Muscle of back (tissue), 11 donors: ENCODE measurements around the gene GPR62. TPM values are rescaled to one million over a fixed set of nuclear protein-coding genes. Genes with fewer than 3 reads are reported as not detected.
"Not testable (repeated sequence)": the region's sequence is repeated elsewhere in the genome, so short reads cannot be mapped to it uniquely, and the experiment has no call there.

Experiments used
- DNase-seq, 3 donors: peaks; one replicate each; pipeline versions ENCODE4 v3.0.0 to v3.0.0-alpha.2; 2013
- polyA plus RNA-seq, 10 donors: library from polyadenylated mRNA; unstranded; fragments of 120-200 nt; gene quantifications; one replicate each; pipeline ENCODE4 v1.2.1, GENCODE V29; 2013; ENCODE audit not compliant: insufficient read length in 10 of 10

GPR62 gene
- polyA plus RNA-seq, 10 donors, result 0.20 to 0.52 (median 0.35) TPM

DNA sequence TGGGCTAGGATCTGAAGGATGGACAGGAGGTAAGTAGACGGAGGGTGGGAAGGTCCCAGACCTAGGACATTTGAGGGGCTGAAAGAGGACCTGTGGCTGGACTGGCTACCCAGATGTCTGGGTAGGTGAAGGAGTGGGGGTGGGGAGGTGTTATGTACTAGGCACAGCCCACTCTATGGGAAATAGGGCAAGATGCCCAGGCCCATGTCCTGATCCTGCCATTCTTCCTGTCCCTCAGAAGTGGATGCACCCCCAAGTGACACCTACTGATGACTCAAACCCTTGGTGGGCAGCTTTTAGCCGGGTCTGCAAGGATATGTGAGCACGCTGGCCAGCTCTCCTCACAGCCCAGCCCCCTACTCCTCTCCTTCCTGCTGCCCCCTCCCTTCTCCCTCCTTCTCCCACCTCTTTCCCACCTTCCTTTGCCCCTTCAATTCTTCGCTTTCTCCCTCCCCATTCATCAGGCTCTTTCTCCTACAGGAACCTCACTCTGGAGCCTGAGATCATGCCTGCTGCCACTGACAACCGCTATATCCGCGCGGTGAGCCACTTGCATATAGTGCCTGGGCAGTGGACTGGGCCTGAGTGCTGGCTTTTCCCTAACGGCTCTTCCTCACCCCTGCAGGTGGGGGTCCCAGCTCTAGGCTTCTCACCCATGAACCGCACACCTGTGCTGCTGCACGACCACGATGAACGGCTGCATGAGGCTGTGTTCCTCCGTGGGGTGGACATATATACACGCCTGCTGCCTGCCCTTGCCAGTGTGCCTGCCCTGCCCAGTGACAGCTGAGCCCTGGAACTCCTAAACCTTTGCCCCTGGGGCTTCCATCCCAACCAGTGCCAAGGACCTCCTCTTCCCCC, 33.3 kb downstream of the GPR62 start:
- DNase-seq, result no peak

DNA sequence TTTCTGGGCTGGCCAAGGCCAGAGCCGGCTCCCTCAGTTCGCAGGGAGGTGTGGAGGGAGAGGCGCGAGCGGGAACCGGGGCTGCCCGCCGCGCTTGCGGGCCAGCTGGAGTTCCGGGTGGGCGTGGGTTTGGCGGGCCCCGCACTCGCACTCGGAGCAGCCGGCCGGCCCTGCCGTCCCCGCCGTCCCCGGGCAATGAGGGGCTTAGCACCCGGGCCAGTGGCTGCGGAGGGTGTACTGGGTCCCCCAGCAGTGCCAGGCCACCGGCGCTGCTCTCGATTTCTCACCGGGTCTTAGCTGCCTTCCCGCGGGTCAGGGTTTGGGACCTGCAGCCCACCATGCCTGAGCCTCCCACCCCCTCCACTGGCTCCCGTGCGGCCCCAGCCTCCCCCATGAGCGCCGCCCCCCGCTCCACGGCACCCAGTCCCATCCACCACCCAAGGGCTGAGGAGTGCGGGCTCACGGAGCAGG, 35.4 kb downstream of the GPR62 start:
- not testable (repeated sequence) for DNase-seq

- no peak for DNase-seq
Observed at GRCh38 chr3:51992017-51992682, 37.0 kb downstream of the GPR62 start.

GRCh38 chr3:51993657-51994056, 38.5 kb downstream of the GPR62 start:
- DNase-seq, result not testable (repeated sequence)

DNA sequence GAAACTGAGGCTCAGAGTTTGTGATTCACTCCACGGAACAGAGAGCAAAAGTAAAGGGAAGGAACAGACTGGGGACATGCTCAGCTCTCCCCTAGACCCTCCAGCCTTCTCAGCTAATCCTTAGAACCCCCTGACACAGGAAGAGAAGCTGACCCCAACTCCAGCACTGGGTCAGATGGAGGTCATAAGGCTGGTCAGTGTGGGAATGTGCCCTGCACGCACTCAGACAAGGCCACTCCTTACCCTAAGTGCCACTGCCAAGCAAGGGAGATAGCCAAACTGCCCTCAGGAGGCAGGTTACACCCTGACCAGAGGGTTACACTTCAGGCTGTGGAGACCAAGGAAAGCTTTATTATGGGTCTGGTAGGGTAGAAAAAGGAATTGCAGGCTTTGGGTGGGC, 39.3 kb downstream of the GPR62 start:
- no peak for DNase-seq

DNA sequence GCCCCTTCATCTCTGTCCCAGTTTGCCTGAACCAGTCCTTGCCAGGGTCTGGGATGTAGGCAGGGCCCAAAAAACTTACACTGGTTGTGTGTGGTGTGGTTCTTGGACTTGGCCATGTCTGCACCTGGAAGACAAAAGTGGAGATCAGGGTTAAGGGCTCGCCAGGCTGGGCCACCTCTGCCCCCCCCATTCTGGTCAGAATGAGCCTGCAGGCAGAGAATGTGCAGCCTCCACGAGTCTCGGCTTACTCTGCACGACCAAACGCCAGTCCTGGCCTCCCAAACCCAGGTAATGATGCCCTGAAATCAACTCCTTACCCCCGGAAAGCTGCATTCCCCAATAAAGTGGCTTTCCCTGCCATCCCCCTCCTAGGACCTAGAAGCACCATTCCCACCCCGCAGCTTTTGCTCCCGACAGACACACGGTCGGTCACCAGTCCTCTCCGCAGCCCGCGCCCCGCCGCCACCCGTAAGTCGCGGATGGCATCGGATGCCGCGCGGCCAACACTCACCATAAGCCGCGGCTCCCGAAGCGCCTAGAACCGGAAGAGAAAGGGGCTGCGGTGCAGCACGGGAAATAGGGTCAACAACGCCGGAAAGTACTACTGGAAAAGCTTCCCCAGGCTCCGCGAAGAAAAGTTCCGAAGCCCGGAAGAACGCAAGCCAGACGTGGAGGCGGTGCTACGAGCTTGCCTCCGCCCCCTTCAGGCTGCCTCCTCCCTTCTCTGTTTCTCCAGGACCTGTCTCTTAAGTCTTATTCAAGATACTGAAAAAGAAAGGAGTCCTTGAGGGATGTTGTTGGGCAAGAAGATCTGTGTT, 40.4 kb downstream of the GPR62 start, which contains the start of gene RPL29:
RPL29 (minus strand) TSS at position 550 of the 818 bp plus-strand sequence; CDS start at position 116, 434 bp downstream.
- peak; percentile 95 to 97 (median 96) for DNase-seq

- no peak for DNase-seq
Observed at GRCh38 chr3:51997172-51997571, 42.0 kb downstream of the GPR62 start.

DNA sequence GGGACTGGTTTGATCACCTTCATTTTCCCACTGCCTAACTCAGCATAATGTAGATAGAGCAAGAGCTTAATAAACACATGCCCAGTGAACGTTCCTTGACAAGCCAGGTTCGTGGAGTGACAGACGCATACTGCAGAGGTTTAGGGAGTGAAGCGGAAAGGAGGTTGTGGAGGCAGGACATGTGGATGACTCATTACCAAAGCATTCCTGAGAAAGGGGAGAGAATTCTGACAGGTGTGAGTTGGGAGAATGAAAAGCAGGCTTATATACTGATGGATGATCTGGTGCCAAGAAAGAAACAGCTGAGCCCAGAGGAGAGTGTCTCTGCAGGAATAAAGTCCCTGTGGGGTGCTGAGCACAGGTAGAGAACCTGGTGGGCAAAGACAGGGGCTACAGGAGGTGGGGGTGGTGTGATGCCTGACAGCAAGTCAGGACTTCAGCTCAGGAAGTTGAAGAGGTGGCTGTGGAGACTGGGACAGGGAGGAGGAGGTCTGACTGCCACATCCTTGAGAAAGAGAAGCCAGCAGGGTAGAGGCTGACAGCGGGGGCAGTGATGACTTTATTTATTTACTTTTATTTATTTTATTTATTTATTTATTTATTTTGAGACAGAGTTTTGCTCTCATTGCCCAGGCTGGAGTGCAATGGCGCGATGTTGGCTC, 42.9 kb downstream of the GPR62 start:
- DNase-seq, result no peak

DNA sequence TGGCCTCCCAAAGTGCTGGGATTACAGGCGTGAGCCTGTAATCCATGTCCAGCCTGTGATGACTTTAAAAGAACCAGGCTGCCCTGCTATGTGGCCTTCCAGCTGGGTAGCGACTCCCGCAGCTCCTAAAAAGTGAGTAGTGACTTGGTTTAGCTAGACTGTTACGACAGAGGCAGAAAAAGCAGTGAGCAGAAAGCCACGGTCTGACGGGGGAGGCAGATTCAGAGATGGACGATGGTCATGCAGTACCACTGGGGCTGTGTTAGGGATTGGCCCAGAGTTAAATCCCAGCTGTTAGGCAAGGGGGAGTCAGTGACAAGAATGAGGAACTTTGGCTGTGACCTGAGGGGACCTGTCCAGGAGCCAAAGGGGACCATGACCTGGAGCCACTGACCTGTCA, 43.6 kb downstream of the GPR62 start:
- no peak for DNase-seq

- DNase-seq, result no peak
Observed at GRCh38 chr3:51999846-52000245, 44.7 kb downstream of the GPR62 start.

GRCh38 chr3:52001443-52001974, 46.3 kb downstream of the GPR62 start:
- DNase-seq, result peak in 2 of 3 donors; percentile 76 to 85

DNA sequence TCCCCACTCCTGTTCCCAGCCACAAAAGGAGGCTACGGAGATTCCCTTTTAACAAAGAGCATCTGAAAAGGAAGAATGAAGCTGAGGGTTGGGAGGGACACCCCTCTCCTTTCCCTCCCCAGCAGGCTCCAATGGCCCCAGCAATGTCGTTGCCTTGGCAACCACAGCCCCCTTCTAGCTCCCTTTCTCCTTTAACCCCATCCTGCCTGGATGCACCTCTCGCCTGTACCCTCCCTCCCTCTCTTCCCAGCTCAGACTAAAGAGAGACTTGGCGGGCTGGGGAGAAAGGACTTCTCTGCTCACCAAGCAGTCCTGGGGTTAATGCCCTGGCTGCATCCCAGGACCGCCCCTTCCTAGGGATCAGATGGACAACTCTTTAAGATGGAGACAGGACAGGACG, 47.6 kb downstream of the GPR62 start:
- DNase-seq, result no peak

DNA sequence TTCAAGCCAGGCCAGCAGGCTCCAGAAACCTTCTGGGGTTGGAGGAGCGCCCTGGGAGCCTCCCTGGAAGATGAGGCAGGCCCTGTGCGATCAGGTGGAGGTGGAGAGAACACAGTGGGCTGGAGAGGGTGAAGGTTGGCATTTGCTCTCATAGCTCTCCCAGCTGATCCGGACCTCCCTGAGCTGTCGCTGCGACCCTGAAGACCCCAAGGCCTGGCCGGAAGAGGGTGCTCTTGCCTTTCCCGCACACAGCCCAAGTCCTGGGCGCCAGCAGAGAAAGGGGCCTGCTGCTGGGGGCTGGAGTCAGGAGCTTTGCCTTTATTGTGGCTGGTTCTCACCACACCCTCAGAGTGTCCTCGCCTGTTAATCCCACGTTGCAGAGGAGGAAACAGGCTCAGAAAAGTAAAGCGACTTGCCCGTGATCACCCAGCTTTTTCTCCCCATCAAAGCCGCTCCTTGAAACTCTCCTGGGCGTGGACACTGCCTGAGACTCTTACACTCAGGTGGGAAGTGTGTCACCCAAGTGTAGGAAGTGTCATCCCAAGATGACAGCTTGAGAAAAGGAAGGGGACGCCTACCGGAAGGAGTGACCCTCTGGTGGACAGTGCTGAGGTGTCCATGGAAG, 49.1 kb downstream of the GPR62 start:
- peak; percentile 47 to 89 (median 77) for DNase-seq

DNA sequence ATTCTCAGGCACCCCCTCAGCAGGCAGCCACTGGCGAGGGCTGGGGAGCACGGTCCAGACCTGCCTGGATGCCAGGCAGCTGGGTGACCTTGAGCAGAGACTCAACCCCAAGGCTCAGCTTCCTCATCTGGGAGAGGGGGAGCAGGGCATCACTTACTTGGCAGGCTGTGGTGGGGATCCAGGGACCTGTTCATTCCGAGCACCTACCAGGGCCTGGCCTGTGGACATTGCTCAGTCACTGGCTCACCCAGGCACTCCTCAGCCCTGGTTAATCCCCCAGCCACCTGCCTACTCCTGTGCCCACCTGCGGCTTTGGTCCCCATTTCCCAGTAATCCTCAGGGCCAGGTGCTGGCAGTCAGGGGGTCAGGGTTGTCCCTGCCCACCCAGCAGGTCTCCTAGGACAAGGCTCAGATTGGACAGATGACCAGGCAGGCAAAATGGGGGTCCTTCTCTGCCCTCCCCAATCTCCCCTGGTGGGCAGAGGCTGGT, 49.8 kb downstream of the GPR62 start:
- no peak for DNase-seq

DNA sequence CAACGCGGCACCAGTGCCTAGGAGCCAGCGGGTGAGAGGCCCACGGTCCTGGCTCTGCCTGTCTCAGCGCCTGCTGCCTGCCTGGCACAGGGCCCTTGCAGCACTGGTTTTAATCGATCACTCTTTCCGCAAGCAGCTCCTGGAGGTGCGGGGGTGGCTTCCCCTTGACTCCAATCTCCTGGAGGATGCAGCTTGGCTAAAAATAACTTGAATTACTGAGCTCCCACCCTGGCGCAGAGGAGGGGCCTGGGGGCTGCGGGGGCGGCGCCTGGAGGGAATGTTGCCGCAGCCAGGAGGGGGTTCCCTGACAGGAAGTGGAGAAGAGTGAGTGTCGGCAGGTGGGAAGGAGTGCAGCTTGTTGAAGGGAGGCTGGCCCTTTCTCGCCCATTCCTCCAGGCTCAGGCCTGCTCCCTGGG, 50.4 kb downstream of the GPR62 start:
- peak; percentile 53 to 81 (median 56) for DNase-seq

DNA sequence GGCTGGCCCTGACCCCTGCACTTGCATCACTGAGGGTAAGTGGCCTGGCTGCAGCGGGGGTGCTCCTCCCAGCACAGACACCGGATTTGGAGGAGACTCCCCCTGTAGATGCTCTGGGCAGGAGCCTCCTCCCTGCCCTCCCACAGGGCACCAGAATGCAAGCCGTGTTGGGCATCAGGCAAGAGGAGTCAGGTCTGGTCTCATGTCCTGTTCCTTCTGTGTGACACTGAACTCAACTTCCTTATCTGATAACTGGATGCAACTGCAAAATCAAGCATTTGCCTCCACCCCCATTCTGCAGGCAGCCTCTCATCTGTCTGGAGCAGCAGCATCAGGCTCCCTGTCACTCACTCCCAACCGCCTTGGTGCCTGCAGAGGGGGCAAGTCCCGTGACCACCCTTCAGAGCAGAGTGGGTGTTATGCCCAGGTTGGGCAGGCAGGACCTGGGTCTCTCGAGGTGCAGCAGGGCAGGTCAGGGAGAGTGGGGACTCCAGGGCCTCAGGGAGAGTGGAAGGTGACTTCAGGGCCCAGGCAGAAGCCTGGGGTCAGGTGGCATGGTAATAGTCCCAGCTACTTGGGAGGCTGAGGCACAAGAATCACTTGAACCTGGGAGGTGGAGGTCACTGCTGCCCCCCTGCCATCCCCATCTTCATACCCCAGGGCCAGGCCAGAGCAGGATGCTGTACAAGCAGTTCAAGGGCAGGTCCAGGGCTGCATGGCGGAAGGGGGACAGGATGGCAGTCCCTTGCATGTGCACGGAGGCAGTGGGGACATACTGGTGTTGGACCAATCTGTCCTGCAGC, 51.0 kb downstream of the GPR62 start:
- no peak for DNase-seq

DNA sequence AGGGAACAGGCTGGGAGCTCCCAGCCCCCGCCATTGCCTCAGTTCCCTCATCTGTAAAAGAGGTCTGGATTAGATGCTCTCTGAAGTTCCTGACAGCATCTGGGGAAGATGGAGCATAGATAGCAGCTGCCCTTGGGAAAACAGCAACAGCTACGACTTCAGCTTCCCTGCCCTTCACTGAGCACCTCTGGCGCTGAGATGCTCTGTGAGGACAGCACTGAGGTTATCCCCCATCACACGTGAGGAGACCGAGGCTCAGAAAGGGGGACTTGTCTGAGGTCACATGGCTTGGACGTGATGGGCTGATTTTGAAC, 51.6 kb downstream of the GPR62 start:
- DNase-seq, result no peak
